ENCODE measurements around the gene NCK2.

DNA sequence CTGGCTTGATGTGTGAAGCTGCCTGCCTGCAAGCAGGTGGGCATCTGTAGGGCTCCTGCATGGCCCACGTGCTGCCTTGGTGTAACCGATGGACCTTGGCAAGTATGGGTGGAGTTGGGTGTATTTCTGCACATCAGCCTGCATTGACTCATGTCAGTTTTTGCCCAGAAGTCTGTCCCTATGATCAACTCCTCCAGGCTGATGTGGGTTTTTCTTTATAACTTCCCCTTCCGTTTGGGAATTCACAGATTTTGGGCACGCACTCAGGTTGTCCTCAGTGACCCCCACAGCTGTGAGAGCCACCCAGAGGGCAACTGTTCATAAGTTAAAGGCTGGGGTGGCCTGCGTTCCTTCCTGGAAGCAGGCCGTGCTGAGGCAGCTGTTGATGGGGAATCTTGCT is 123.3 kb downstream of the NCK2 start:
- TF ChIP-seq, protein P1, sequence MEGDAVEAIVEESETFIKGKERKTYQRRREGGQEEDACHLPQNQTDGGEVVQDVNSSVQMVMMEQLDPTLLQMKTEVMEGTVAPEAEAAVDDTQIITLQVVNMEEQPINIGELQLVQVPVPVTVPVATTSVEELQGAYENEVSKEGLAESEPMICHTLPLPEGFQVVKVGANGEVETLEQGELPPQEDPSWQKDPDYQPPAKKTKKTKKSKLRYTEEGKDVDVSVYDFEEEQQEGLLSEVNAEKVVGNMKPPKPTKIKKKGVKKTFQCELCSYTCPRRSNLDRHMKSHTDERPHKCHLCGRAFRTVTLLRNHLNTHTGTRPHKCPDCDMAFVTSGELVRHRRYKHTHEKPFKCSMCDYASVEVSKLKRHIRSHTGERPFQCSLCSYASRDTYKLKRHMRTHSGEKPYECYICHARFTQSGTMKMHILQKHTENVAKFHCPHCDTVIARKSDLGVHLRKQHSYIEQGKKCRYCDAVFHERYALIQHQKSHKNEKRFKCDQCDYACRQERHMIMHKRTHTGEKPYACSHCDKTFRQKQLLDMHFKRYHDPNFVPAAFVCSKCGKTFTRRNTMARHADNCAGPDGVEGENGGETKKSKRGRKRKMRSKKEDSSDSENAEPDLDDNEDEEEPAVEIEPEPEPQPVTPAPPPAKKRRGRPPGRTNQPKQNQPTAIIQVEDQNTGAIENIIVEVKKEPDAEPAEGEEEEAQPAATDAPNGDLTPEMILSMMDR (IDR thresholded peaks at IDR 0.05), result no peak
- TF ChIP-seq POLR2A (IDR thresholded peaks at IDR 0.05), result no peak
